DOHH2 (cell line): ENCODE results near the gene GJA4.

ENCODE experiments used
- H3F3A ChIP-seq: fragments of 200-600 bp; sonication (generic), shearing (Covaris generic); 2 replicates; pipeline ENCODE4 v1.6.0; 2016; ENCODE audit warnings: antibody characterized with exemption, mild to moderate bottlenecking; ENCODE audit not compliant: control insufficient read depth, insufficient read depth
- H3K27ac ChIP-seq: fragments of 200-600 bp; sonication (generic); 2 replicates; pipeline ENCODE4 v1.5.1; 2014; ENCODE audit warnings: low read depth, mild to moderate bottlenecking, low read length, moderate library complexity
- H3K27me3 ChIP-seq: fragments of 200-600 bp; sonication (generic); 2 replicates; pipeline ENCODE4 v1.6.1; 2014; ENCODE audit warnings: mild to moderate bottlenecking, low read length, mixed read lengths; ENCODE audit not compliant: control insufficient read depth
- H3K36me3 ChIP-seq: fragments of 200-600 bp; sonication (generic); 2 replicates; pipeline ENCODE4 v1.6.1; 2014; ENCODE audit warnings: mild to moderate bottlenecking, low read length, moderate library complexity, mixed read lengths; ENCODE audit not compliant: control insufficient read depth
- H3K4me1 ChIP-seq: fragments of 200-600 bp; sonication (generic); 2 replicates; pipeline ENCODE4 v1.6.1; 2014; ENCODE audit warnings: mild to moderate bottlenecking, low read length, mixed read lengths; ENCODE audit not compliant: control insufficient read depth
- H3K4me2 ChIP-seq: fragments of 200-600 bp; sonication (generic); 2 replicates; pipeline ENCODE4 v1.6.0; 2014; ENCODE audit warnings: mild to moderate bottlenecking, low read length, moderate library complexity
- H3K4me3 ChIP-seq: fragments of 200-600 bp; sonication (generic); 2 replicates; pipeline ENCODE4 v1.5.1; 2014; ENCODE audit warnings: mild to moderate bottlenecking, low read length, mixed read lengths
- H3K79me2 ChIP-seq: fragments of 200-600 bp; sonication (generic); 2 replicates; pipeline ENCODE4 v1.6.1; 2014; ENCODE audit warnings: mild to moderate bottlenecking, low read length, mixed read lengths; ENCODE audit not compliant: control insufficient read depth
- H3K9me2 ChIP-seq: fragments of 200-600 bp; sonication (generic); replicated peaks from 2 replicates; pipeline ENCODE4 v1.6.1; 2014; ENCODE audit warnings: mild to moderate bottlenecking, low read length, mixed read lengths; ENCODE audit not compliant: control insufficient read depth
- H3K9me3 ChIP-seq: fragments of 200-600 bp; sonication (generic); 2 replicates; pipeline ENCODE4 v1.6.1; 2014; ENCODE audit warnings: antibody characterized with exemption, low read length, mixed read lengths; ENCODE audit not compliant: control insufficient read depth, insufficient read depth
- H4K20me1 ChIP-seq: fragments of 200-600 bp; sonication (generic); 2 replicates; pipeline ENCODE4 v1.6.0; 2014; ENCODE audit warnings: low read depth, mild to moderate bottlenecking, antibody characterized with exemption, low read length, moderate library complexity; ENCODE audit not compliant: control insufficient read depth, insufficient read depth
- EZH2phosphoT487 ChIP-seq: fragments of 200-600 bp; sonication (generic); IDR thresholded peaks from 2 replicates; pipeline ENCODE4 v1.6.1; 2017; ENCODE audit warnings: borderline replicate concordance, mild to moderate bottlenecking, antibody characterized with exemption, low read length, moderate library complexity, mixed read lengths
- TF ChIP-seq, protein P1 (sequence below): fragments of 200-600 bp; sonication (generic); IDR thresholded peaks from one replicate; pipeline ENCODE4 v1.5.1; 2014; ENCODE audit warnings: antibody characterized with exemption, mild to moderate bottlenecking, low read depth, low read length; ENCODE audit not compliant: poor library complexity, severe bottlenecking

GJA4 gene

GRCh38 chr1:34776911-34777310 lies 15.9 kb upstream of the GJA4 start:
- Histone ChIP-seq H3K4me3 (no peak overlapping the region), H3F3A (no peaks in the 10 kb centered on the region), H3K79me2 (no peaks in the 10 kb centered on the region), H3K4me1 (no peaks in the 10 kb centered on the region), H3K27ac (no peak overlapping the region), H3K9me3 (no peaks in the 10 kb centered on the region), H3K9me2 (no peaks in the 10 kb centered on the region), H3K36me3 (no peaks in the 10 kb centered on the region), H4K20me1 (no peaks in the 10 kb centered on the region), H3K27me3 (peaks cover 2% of the 10 kb centered on the region; the same call in 1 of the 2 replicates), H3K4me2 (no peak overlapping the region)
- TF ChIP-seq EZH2phosphoT487: no peak
- TF ChIP-seq, protein P1, sequence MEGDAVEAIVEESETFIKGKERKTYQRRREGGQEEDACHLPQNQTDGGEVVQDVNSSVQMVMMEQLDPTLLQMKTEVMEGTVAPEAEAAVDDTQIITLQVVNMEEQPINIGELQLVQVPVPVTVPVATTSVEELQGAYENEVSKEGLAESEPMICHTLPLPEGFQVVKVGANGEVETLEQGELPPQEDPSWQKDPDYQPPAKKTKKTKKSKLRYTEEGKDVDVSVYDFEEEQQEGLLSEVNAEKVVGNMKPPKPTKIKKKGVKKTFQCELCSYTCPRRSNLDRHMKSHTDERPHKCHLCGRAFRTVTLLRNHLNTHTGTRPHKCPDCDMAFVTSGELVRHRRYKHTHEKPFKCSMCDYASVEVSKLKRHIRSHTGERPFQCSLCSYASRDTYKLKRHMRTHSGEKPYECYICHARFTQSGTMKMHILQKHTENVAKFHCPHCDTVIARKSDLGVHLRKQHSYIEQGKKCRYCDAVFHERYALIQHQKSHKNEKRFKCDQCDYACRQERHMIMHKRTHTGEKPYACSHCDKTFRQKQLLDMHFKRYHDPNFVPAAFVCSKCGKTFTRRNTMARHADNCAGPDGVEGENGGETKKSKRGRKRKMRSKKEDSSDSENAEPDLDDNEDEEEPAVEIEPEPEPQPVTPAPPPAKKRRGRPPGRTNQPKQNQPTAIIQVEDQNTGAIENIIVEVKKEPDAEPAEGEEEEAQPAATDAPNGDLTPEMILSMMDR: no peak

DNA sequence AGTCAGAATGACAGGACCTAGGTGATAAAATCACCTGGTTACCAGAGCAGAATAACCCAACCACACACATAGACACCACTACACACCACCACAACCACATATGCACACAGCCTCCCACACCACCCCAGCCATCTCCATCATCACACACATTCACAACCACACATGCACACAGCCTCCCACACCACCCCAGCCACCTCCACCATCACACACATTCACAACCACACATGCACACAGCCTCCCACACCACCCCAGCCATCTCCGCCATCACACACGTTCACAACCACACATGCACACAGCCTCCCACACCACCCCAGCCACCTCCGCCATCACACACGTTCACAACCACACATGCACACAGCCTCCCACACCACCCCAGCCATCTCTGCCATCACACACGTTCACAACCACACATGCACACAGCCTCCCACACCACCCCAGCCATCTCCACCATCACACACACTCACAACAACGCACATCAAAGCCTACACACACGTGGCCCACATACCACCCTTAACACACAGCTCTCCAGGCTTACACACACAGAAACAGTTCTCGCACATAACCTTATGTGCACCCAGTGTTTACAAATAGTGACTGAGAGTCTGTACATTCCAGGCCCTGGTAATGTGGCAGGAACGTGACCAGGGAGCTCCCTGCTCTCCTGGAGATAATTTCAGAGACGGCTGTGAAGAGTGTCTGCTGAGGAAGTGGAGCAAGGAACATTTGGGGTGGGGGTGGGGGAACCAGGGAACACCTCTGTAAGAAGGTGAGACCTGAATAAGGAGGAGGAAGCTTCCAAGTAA lies 15.1 kb upstream of the GJA4 start:
- Histone ChIP-seq H3K4me2 (no peak overlapping the region), H3K79me2 (no peaks in the 10 kb centered on the region), H3K9me3 (no peaks in the 10 kb centered on the region), H3K27ac (no peak overlapping the region), H3K9me2 (no peaks in the 10 kb centered on the region), H3K36me3 (no peaks in the 10 kb centered on the region), H3K4me3 (no peak overlapping the region), H3K27me3 (peaks cover 2% of the 10 kb centered on the region; the same call in 1 of the 2 replicates), H4K20me1 (no peaks in the 10 kb centered on the region), H3K4me1 (no peaks in the 10 kb centered on the region), H3F3A (no peaks in the 10 kb centered on the region)
- TF ChIP-seq, protein P1: no peak

GRCh38 chr1:34778381-34778780 lies 14.4 kb upstream of the GJA4 start:
- H3K27me3 ChIP-seq: peaks cover 2% of the 10 kb centered on the region; the same call in 1 of the 2 replicates
- no peaks in the 10 kb centered on the region for H3K36me3 ChIP-seq
- H3K27ac ChIP-seq: no peak overlapping the region
- H3K9me2 ChIP-seq: no peaks in the 10 kb centered on the region
- H3K79me2 ChIP-seq: no peaks in the 10 kb centered on the region
- H3K9me3 ChIP-seq: no peaks in the 10 kb centered on the region
- H3F3A ChIP-seq: no peaks in the 10 kb centered on the region
- H4K20me1 ChIP-seq: no peaks in the 10 kb centered on the region
- no peak overlapping the region for H3K4me2 ChIP-seq
- H3K4me3 ChIP-seq: no peak overlapping the region
- H3K4me1 ChIP-seq: no peaks in the 10 kb centered on the region
- TF ChIP-seq, protein P1: no peak
- TF ChIP-seq EZH2phosphoT487: no peak
